Fibroblast of pulmonary artery (primary cell): ENCODE measurements around the gene PTPRD.

Source experiments
- DNase-seq: peaks from one replicate; pipeline ENCODE4 v3.0.0-alpha.2; 2010; ENCODE audit warnings: low read depth
- H3K4me3 ChIP-seq: replicated peaks from 2 replicates; pipeline ENCODE4 v1.5.1; 2011; ENCODE audit warnings: low read depth, mild to moderate bottlenecking, control low read depth, low read length, moderate library complexity
- CTCF ChIP-seq: IDR thresholded peaks from 2 replicates; pipeline ENCODE4 v1.5.1; 2011; ENCODE audit warnings: mild to moderate bottlenecking, control low read depth, low read length, inconsistent platforms; ENCODE audit errors: missing control alignments

Gene PTPRD

GRCh38 chr9:9560382-9561035 lies 1052.3 kb downstream of the PTPRD start:
- H3K4me3 ChIP-seq, result no peak overlapping the region
- no peak for DNase-seq
- no peak for TF ChIP-seq CTCF

- TF ChIP-seq CTCF, result no peak
- no peak overlapping the region for H3K4me3 ChIP-seq
- no peak for DNase-seq
Measured at GRCh38 chr9:9558907-9559306, 1053.9 kb downstream of the PTPRD start.

- no peak for TF ChIP-seq CTCF
- no peak for DNase-seq
- no peak overlapping the region for H3K4me3 ChIP-seq
Measured at GRCh38 chr9:9557804-9558334, 1054.9 kb downstream of the PTPRD start.

- no peak for TF ChIP-seq CTCF
- DNase-seq, result no peak
- H3K4me3 ChIP-seq, result no peak overlapping the region
Measured at GRCh38 chr9:9556865-9557803, 1055.7 kb downstream of the PTPRD start.

- TF ChIP-seq CTCF, result no peak
- no peak overlapping the region for H3K4me3 ChIP-seq
- DNase-seq, result no peak
Measured at GRCh38 chr9:9552665-9553064, 1060.1 kb downstream of the PTPRD start.

- no peak overlapping the region for H3K4me3 ChIP-seq
- DNase-seq, result no peak
- no peak for TF ChIP-seq CTCF
Measured at GRCh38 chr9:9538766-9539165, 1074.0 kb downstream of the PTPRD start.
